NT2/D1 (cell line): ENCODE data around the gene IRF2.

Experiments used
- YY1 ChIP-seq: IDR thresholded peaks from 2 replicates; pipeline ENCODE4 v1.6.1; 2011; ENCODE audit not compliant: insufficient read length, insufficient read depth
- ZNF274 ChIP-seq: IDR thresholded peaks from 2 replicates; pipeline ENCODE4 v1.6.1; 2011; ENCODE audit warnings: mild to moderate bottlenecking, low read depth, low read length

- TF ChIP-seq ZNF274 (no peak), YY1 (no peak)
These were observed 86.2 kb downstream of the IRF2 start for GRCh38 chr4:184388106-184388505.
